Measurements from ENCODE around the gene SEMA4D.

- TF ChIP-seq CTCF (IDR thresholded peaks at IDR 0.05; ENCODE audit: insufficient read depth, low read length) (no peak), SPI1 (IDR thresholded peaks at IDR 0.05; ENCODE audit: borderline replicate concordance, low read depth) (no peak), POLR2AphosphoS5 (IDR thresholded peaks at IDR 0.05; ENCODE audit: low read depth) (no peak)
Observed at GRCh38 chr9:89411759-89412158, 86.2 kb downstream of the SEMA4D start.

Measured in HL-60 (cell line).